ENCODE data around the gene TAX1BP1.

Gene TAX1BP1

GRCh38 chr7:27700501-27700900, 39.5 kb upstream of the TAX1BP1 start:
- Histone ChIP-seq H3K4me3 (replicated peaks; ENCODE audit: low read depth, low read length) (no peak overlapping the region), H3K36me3 (ENCODE audit: control insufficient read depth, insufficient read depth, low read length) (no peaks in the 10 kb centered on the region), H3K27me3 (replicated peaks; ENCODE audit: control insufficient read depth, insufficient read depth, low read length) (no peaks in the 10 kb centered on the region; the same call in 1 of the 2 replicates)
- no peak for DNase-seq (ENCODE audit: extremely low read depth, insufficient read length)
- no peak for TF ChIP-seq CTCF (IDR thresholded peaks at IDR 0.05; ENCODE audit: insufficient read depth, low read length, poor library complexity, severe bottlenecking)

DNA sequence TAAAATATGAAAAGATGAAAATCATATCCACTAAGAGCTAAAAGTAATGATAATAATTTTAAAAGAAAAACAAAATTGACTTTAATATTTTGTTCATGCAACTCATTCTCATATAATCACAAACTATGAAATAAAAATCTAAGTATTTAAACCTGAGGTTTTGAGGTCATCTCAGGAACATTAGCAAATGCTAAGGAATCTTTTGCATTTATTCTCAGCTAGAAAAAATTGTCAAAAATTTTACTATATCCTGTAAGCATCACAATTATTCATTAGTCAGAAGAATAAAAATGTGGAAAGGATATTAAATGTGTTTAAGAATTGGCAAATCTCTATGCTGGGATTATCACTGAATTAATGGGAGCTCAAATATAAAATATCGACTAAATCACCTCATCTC, 36.8 kb upstream of the TAX1BP1 start:
- no peak for TF ChIP-seq CTCF (IDR thresholded peaks at IDR 0.05; ENCODE audit: insufficient read depth, low read length, poor library complexity, severe bottlenecking)
- DNase-seq (ENCODE audit: extremely low read depth, insufficient read length) = no peak
- Histone ChIP-seq H3K4me3 (replicated peaks; ENCODE audit: low read depth, low read length) (no peak overlapping the region), H3K36me3 (ENCODE audit: control insufficient read depth, insufficient read depth, low read length) (no peaks in the 10 kb centered on the region), H3K27me3 (replicated peaks; ENCODE audit: control insufficient read depth, insufficient read depth, low read length) (no peaks in the 10 kb centered on the region; the same call in 1 of the 2 replicates)

DNA sequence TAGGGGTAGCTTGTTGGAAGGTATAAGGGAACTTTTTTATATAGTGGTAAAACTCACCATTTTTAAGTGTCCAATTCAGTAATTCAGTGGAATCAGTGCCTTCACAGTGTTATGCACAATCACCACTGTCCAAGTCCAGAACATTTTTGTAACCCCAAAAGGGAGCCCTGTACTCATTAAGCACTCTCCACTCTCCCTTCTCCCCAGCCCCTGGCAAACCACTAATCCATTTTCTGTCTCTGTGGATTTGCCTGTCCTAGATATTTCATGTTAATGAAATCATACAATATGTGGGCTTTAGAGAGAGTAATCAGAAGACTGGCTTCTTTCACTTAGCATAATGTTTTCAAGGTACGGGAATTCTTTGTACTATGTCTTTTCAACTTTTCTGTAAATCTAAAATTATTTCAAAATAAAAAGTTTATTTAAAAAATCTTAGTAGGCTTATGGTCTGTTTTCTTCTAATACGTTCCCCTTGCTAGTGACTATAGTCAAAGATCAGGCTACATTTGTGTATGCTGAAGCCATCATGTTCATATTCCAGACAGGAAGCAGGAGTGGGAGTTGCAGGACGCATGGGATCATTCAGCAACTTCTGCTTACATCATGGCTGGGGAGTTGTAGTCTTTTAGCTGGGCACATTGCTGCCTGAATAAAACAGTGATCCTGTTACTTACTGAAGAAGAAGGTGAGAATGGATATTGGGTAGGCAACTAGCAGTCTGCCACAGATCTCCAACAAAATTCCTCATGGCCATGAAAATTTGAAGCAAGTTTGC, 35.4 kb upstream of the TAX1BP1 start:
- DNase-seq (ENCODE audit: extremely low read depth, insufficient read length) = no peak
- no peak for TF ChIP-seq CTCF (IDR thresholded peaks at IDR 0.05; ENCODE audit: insufficient read depth, low read length, poor library complexity, severe bottlenecking)
- H3K27me3 ChIP-seq (replicated peaks; ENCODE audit: control insufficient read depth, insufficient read depth, low read length) = no peaks in the 10 kb centered on the region; the same call in 1 of the 2 replicates
- no peaks in the 10 kb centered on the region for H3K36me3 ChIP-seq (ENCODE audit: control insufficient read depth, insufficient read depth, low read length)
- no peak overlapping the region for H3K4me3 ChIP-seq (replicated peaks; ENCODE audit: low read depth, low read length)

- no peaks in the 10 kb centered on the region for H3K36me3 ChIP-seq (ENCODE audit: control insufficient read depth, insufficient read depth, low read length)
- H3K27me3 ChIP-seq (replicated peaks; ENCODE audit: control insufficient read depth, insufficient read depth, low read length) = no peaks in the 10 kb centered on the region; the same call in 1 of the 2 replicates
- DNase-seq (ENCODE audit: extremely low read depth, insufficient read length) = no peak
- TF ChIP-seq CTCF (IDR thresholded peaks at IDR 0.05; ENCODE audit: insufficient read depth, low read length, poor library complexity, severe bottlenecking) = no peak
- no peak overlapping the region for H3K4me3 ChIP-seq (replicated peaks; ENCODE audit: low read depth, low read length)
These were observed 34.8 kb upstream of the TAX1BP1 start for GRCh38 chr7:27705200-27705594.

DNA sequence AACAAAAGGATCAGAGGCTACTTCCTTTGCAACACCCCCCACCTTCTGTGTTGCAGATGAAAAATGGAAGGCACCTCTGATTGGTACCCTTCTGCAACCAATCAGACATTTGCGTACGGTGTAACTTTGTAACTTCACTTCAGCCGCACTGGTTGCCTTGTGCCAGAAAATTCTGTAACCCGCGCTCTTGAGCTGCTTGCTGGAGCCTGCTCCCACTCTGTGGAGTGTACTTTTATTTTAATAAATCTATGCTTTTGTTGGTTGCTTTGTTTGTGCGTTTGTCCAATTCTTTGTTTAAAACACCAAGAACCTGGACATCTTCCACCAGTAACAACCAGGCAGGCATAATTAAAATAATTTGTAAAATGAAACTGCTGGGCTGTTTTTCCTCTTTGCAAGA, 31.5 kb upstream of the TAX1BP1 start:
- DNase-seq (ENCODE audit: extremely low read depth, insufficient read length) = no peak
- H3K27me3 ChIP-seq (replicated peaks; ENCODE audit: control insufficient read depth, insufficient read depth, low read length) = no peaks in the 10 kb centered on the region; the same call in 1 of the 2 replicates
- no peaks in the 10 kb centered on the region for H3K36me3 ChIP-seq (ENCODE audit: control insufficient read depth, insufficient read depth, low read length)
- TF ChIP-seq CTCF (IDR thresholded peaks at IDR 0.05; ENCODE audit: insufficient read depth, low read length, poor library complexity, severe bottlenecking) = no peak
- no peak overlapping the region for H3K4me3 ChIP-seq (replicated peaks; ENCODE audit: low read depth, low read length)

Measured in GM06990 (cell line).